GM20000 (cell line): ENCODE measurements around the gene TENT4B.
A peak's percentile ranks its signal among the peaks of the same experiment; 100 is the strongest.
"Not testable (repeated sequence)": the region's sequence is repeated elsewhere in the genome, so short reads cannot be mapped to it uniquely, and the experiment has no call there.

ENCODE experiments used
- DNase-seq: peaks from one replicate; pipeline ENCODE4 v3.0.0; 2012; ENCODE audit warnings: low spot score
- CTCF ChIP-seq: IDR thresholded peaks from 2 replicates; pipeline ENCODE4 v1.5.1; 2012; ENCODE audit warnings: mild to moderate bottlenecking, control low read depth; ENCODE audit errors: extremely low read depth, missing control alignments

Gene TENT4B

DNA sequence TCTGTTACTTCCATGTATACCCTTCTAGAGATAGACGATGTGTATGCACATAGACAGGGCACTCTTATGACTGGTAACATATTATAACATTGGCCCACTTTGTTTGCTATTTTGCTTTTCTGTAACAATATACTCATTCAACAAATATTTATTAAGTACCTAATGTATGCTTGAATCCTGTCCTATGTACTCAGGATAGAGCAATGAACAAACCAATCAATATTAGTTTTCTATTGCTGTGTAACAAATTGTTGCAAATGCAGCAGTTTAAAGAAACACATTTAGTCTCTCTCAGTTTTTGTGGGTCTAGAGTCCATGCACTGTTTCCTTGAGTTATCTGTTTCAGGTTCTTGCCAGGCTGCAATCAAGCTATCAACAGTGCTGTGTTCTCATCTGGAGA lies 29.7 kb upstream of the TENT4B start:
- DNase-seq, result no peak
- TF ChIP-seq CTCF, result no peak

- no peak for DNase-seq
- TF ChIP-seq CTCF, result no peak
These were observed 28.3 kb upstream of the TENT4B start for GRCh38 chr16:50124769-50125168.

DNA sequence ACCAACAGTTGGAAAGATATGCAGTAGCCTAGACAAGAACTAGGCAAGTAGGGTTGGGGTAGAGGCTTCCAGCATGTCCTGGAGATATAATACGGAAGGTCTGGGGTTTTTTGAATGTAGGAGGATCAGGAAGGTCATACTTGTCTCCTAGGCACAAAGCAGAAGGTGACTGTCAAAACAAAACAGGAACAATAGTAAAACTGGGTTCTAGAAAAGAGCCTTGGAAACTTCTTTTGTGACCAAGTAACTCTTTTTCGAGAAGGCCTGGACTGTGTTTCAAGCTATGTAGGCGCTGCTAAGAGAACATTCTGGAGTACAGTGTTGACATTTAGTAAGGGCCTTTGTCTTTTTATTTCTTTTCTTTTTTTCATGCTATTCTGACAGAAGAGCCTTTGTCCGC lies 26.9 kb upstream of the TENT4B start:
- DNase-seq, result peak; percentile 18
- no peak for TF ChIP-seq CTCF

DNA sequence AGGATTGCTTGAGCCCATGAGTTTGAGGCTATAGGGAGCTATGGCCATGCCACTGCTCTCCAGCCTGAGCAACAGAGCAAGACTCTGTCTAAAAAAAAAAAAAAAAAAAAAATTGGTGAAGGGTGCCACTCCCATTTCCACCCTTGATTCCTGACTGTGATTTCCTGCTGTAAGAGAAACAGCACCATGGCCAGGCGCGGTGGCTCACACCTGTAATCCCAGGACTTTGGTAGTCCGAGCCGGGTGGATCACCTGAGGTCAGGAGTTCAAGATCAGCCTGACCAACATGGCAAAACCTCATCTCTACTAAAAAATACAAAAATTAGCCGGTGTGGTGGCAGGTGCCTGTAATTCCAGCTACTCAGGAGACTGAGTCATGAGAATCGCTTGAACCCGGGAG lies 20.5 kb upstream of the TENT4B start:
- DNase-seq, result not testable (repeated sequence)

DNA sequence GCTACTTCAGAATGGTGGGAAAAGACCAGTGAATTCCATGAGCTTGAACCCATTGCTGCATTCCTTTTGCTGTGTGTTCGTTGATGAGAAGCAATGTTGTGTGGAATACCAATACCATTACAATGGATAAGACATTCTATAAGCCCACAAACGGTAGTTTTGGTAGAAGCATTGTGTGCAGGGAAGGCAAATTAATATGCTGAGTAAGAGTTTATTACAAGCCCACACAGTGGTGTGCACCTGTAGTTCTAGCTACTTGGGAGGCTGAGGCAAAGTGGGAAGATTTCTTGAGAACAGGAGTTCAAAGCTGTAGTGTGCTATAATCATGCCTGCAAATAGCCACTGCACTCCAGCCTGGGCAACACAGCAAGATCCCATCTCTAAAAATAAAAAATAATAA lies 19.9 kb upstream of the TENT4B start:
- DNase-seq, result no peak
- TF ChIP-seq CTCF, result no peak

DNA sequence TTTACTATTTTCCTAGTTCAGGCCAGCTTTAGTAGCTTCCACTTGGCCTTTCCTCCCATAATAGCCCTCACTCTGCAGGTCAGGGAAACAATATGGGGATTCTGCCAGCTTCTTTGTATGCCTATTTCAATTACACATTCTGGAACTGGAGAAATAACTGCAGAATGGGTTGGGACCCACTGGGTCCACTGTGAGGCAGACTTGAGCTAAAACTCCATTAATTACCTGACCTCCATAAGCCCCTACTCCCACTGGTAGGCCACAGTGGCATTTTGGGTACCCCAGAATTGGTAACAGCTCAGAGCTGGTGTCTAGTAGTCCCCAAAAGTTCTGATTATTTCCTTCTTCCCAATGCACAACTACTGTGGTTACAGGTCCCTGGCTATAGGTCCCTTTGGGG lies 16.7 kb upstream of the TENT4B start:
- no peak for TF ChIP-seq CTCF
- DNase-seq, result no peak

- DNase-seq, result no peak
- TF ChIP-seq CTCF, result no peak
These were observed 15.8 kb upstream of the TENT4B start for GRCh38 chr16:50137268-50137667.

DNA sequence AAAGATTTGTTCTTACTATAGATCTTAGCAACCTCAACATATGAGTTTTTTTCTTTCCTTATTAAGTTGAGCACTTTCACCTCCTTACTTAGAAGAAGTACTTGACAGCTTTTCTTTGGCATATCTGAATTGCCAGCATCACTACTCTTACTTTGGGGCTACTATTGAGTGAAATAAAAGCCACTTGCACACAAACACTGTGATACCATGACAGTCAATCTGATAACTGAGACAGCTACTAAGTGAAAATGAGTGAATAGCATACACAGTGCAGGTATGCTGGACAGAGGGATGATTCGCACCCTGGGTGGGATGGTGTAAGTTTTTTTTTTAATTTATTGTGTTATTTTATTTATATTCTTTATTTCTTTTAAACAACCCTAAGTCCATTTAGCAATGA lies 13.5 kb upstream of the TENT4B start:
- no peak for TF ChIP-seq CTCF
- DNase-seq, result no peak
